Kidney glomerular epithelial cell (primary cell): ENCODE data around the gene PITPNM3.
"Not testable (repeated sequence)": the region's sequence is repeated elsewhere in the genome, so short reads cannot be mapped to it uniquely, and the experiment has no call there.

Source experiments
- DNase-seq: peaks from one replicate; lab custom pipeline; 2025; lab: John Stamatoyannopoulos, UW

Gene PITPNM3

GRCh38 chr17:6502142-6502541 is 54.2 kb downstream of the PITPNM3 start:
- DNase-seq = no peak

DNA sequence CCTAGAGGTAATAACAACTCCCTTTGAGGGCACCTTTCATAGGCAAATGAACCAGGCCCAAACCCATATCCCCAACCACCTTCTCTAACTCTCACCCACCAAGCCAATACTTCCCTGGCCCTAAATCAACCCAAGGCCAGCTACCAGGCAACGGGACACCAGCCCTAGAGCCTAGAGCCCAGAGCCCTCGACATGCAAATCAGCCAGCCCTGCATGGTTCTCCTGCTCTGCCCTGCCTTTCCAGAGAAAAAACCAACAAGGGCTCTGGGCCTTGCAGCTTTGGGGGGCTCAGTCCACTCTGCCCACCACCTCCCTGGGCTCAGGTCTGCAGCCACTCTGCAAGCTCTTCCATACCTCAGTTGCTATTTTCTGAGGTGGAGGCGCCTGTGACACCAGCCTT is 55.0 kb downstream of the PITPNM3 start:
- no peak for DNase-seq

DNA sequence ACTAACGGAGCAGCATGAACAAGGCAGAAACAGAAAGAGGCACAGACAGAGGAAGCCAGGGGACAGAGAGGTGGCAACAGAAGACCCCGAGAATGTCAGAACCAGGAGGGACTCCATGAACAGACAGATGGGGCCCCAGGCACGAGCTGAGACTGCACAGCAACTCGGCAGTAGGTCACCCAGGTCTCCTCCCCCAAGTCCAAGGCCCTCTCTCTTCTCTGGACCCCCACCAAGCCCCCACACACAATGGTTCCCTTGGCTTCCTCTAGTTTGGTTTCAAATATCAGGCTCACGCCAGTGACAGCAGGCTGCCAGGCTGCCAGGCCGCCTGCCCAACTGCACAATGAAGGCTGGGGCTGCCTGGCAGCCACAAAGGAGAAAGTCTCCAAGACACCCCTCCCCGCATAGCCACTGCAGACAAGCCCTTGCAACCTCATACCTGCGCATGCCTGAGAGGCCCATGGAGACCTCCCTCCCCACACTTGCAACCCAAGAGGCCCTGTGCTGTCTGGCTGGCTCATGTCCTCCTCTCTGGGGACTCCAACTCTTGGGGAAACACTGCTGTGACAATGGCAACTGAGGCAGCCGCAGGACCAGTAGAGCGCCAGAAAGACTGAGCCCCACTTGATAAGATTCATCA is 57.3 kb downstream of the PITPNM3 start:
- no peak for DNase-seq

DNA sequence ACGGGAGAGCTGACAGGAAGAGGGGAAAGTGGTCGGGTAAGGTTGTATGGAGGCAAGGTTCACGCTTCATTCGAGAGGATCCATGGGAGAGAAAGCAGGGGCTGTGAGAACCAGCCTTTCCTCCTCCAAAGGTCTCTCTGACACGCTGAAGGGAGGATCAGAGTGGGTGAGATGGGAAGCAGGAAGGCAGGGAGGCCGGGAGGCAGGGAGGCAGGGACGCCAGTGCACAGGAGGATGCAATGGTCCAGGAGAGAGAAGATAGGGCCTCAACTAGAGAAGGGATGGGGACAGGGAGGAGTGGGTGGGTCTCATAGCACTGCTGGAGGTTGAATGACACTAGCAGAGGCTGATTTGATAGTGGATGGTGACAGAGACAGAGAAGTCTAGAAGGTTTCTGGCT is 58.0 kb downstream of the PITPNM3 start:
- no peak for DNase-seq

DNA sequence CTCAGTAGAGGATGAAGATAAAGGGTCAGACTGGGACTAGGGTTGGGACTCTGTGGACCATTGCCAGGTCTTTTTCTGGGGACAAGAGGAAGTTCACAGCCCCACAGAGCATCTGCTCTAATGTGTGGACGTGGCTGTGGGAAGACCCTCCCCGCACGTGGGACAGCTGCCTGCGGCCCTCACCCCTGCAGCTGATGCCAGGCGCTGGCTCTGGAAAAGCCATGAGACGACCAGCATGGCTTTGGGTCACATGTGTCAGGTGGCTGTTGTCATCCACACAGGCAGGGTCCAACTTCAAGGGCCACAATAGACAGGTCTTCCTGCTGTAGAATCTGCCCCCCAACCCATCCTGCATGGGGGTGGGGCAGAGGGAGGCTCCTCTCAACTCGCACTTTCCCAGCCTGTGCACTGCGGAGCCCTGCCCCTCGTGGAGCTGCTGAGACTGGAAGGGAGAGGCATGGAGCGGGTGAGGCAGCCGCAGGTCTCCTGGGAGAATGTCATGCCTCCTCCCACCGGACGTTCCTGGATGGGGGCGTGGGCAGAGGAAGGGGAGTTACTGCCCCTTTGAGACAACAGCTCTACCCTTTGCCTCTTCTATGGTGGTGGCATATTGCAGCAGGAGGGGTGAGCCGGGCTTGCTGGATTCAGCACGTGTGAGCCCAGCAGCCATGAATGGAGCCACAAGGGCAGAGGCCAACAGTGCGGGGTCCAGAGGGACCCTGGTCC is 58.7 kb downstream of the PITPNM3 start:
- DNase-seq = no peak

GRCh38 chr17:6496640-6497441 is 59.5 kb downstream of the PITPNM3 start:
- DNase-seq = no peak

DNA sequence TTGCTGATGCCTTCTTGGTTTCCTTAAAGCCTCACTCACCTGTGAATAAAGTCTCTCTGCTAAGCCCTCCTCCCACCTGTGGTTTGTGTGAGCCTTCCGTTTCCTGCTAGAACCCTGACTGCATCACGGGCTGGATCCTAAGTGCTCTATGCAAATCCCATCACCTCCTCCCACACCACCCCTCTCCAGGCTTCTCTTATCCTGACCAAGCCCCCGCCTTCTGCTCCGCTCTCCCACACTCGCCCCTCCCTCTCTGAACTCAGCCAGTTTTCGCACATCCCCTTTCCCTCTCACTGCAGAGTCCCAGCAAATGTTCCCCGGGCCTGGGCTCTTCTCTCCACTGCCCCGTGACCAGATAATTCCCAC is 60.3 kb downstream of the PITPNM3 start:
- DNase-seq = no peak

DNA sequence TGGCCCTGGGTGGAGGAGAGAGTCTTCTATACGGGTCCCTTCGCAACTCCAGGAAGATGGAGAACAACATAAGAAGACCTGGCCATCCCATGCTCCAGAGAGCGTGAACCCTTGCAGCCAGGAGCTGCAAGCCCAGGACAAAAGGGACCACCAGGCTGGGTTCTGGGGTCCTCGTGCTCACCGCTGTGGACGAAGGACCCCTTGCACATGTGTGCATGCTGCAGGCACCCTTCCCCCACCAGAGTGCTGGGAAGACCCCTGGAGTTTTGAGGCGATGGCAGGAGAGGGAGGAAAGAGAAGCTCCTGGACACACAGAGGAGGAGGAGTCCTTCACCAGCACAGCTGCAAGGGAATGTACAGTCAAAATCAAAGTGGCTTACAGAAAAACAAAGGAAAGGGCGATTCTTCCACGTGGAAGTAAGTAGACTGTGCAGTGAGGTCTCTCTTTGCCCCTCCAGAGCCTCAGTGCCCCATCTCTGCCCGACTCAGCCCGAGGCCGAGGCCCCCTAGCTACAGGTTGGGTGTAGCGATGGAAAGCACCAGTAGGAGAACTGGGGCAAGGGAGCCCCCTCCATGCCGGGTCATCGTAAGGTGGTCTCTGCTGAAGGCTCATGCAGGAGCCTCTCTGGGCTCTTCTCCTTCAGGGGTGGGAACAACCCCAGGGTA is 60.8 kb downstream of the PITPNM3 start:
- DNase-seq = no peak

DNA sequence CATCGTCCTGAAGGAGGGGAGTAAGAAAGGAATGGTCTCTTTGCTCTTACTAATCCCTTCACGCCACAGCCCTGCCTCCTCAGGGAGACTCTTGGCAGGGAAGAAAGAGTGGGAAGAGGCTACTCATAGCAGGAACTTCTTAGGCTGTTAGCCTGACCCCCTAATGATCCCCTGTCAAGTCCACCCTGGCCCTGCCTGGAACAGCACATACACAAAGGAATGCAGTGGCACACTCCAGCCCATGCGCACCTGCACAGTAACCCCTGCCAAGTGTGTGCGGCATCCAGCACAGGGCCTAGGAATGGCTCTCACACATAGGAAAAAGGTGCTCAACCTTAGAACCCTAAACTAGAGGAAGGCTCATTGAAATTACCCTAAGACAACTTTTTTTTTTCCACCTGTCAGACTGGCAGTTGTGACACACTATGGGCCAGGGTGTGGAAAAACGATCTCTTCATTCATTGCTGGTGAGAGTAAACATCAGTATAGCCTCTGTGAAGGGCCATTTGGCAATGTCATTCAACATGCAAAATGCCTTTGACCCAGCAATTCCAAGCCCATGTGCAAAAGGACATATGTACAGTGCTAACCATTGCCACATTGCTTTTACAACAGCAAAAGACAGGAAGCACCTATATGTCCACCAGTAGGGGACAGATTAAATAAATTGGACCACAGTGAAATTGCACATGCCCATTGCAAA is 62.0 kb downstream of the PITPNM3 start:
- DNase-seq = no peak

- DNase-seq = no peak
Measured at GRCh38 chr17:6492892-6493674, 63.3 kb downstream of the PITPNM3 start.

GRCh38 chr17:6491071-6491700 is 65.2 kb downstream of the PITPNM3 start:
- DNase-seq = no peak

DNA sequence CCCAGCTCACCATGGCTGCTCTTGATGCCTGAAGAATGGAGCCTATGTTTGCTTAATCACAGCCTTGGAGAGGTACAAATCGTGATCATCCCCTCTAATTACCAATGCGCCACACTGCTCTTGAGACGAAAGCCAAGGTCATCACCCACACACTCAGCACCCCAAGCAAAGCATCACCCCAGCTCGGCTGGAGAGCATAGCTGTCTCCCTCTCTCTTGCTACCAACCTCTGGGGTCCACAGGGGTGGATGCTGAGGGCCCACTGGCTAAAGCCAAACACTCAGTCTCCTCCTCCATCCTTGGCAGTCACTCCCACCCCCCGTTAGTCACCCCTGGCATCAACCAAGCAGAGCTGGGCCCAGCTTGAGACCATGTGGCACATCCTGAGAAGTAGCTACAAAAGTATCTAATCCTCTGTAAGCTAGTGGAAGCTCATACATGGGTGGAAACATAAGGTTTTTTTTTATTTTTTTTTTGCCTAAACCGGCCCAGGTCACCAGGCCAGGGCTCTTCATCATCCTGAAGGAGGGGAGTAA is 67.3 kb downstream of the PITPNM3 start:
- DNase-seq = no peak

DNA sequence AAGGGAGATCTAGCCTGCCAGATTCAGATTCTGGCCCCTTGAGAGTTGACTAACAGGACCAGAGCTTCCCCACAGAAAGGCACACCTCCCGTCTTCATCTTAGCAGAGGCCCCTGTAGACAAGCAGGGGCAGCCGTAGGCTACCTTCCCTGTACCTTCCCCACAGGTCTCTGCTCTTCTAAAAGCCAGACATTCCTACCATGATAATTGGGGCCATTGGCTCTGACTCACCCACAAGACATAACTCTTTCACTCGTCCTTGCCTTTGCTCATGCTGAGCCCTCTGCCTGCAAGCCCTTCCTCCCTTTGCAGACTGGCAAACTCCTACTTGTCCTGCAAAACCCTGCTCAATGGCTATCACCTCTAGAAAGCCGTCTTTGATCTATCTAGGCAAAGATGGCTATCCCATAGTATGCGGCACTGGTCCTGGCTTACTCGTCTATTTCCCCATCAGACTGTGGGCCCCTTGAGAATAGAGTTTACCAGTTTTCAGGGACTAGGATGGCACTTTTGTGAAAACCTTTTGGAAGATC is 68.3 kb downstream of the PITPNM3 start:
- DNase-seq = no peak

DNA sequence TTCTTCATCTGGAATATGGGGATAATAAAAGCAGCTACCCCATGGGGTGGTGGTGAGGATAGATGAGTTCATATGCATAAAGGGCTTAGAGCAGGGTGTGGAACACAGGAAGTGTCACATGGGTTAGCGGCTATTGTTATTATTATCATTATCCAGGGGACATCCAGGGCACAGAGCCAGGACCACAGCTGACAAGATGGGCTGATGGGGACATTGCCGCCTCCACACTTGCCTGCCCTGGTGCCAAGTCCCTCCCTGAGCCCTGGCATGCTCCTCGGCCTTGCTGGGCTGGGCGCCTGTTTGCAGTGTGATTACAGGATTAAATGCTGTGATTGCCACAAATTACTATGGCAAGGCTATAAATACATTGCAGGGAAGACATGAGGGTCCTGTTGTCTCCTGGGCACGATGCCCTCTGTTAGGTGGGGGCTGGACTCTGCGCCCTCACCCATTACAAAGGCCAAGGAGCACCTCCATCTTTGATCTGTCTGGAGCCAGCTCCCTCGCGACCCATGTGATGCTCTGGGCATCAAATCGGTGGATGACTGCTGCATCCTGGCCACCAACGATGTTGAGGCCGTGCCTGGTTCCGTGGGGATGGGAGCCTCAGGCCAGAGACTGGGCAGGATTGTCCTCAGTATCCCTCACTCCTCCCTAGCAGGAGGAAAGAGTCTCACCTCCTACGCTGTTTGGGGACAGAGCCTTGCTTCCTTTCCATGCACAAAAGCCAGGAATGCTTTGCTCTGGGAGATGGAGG is 68.9 kb downstream of the PITPNM3 start:
- no peak for DNase-seq

GRCh38 chr17:6485646-6486412 is 70.5 kb downstream of the PITPNM3 start:
- no peak for DNase-seq

GRCh38 chr17:6483507-6483906 is 72.8 kb downstream of the PITPNM3 start:
- no peak for DNase-seq

DNA sequence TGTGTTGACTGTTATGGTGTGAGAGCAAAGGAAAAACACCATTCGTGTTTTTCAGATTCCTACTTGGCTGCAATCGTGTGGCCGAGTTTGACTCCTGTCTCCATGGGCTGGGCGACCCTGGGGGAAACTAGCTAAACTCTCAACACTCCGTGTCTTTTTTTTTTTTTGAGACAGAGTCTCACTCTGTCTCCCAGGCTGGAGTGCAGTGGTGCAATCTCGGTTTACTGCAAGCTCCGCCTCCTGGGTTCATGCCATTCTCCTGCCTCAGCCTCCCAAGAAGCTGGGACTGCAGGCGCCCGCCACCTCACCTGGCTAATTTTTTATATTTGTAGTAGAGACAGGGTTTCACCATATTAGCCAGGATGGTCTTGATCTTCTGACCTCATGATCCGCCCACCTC is 73.6 kb downstream of the PITPNM3 start:
- DNase-seq = not testable (repeated sequence)

- DNase-seq = no peak
Measured at GRCh38 chr17:6482105-6482455, 74.3 kb downstream of the PITPNM3 start.

- DNase-seq = no peak
Measured at GRCh38 chr17:6480303-6480675, 76.1 kb downstream of the PITPNM3 start.
